SK-N-MC (cell line): Measurements from ENCODE around the gene CCDC142.

Source experiments
- EZH2 ChIP-seq: fragments of 200-600 bp; sonication (generic); IDR thresholded peaks from one replicate; pipeline ENCODE4 v1.6.1; 2017; ENCODE audit warnings: antibody characterized with exemption
- POLR2AphosphoS5 ChIP-seq: IDR thresholded peaks from 2 replicates; pipeline ENCODE4 v1.6.1; 2012; ENCODE audit warnings: mild to moderate bottlenecking, low read depth, low read length, borderline replicate concordance

DNA sequence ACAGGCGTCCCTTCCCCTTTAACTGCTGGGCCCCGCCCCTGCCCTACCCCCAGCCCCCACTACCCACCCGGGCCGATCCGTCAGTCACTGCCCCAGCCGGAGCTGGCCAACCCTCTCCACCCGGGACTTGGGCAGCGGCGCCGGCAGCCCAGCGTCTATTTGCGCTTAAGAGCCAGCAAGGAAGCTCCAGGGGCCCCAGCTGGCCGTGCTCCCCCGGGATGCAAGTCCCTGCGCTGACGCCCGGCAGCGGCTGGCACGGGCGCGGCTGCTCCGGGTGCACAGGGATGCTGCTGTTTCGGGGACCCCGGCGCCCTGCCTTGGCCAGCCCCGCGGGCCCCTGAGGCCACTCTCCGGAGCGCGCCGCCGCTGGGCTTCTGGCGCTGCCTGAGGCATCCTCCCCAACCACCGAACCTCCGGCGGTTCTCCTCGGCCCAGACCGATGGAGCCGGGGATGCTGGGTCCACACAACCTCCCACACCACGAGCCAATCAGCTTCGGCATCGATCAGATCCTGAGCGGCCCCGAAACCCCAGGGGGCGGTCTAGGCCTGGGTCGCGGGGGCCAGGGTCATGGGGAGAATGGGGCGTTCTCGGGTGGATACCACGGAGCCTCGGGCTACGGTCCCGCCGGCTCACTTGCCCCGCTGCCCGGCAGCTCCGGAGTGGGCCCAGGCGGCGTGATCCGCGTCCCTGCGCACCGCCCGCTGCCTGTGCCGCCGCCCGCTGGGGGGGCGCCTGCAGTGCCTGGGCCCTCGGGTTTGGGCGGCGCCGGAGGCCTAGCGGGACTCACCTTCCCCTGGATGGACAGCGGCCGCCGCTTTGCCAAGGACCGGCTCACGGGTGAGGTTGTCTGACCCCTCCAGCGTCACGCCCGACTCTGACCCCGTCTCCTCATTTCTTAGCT, 31.8 kb upstream of the CCDC142 start, which contains the start of gene TLX2:
- TF ChIP-seq EZH2 (no peak), POLR2AphosphoS5 (no peak)
